Measurements from ENCODE around the gene ECE2.

GRCh38 chr3:184334470-184335158 lies 58.8 kb downstream of the ECE2 start:
- no peak for TF ChIP-seq FOXP2 (optimal IDR thresholded peaks at IDR 0.05; ENCODE audit: control extremely low read depth, extremely low read length, insufficient read depth)
- TF ChIP-seq EZH2 (IDR thresholded peaks at IDR 0.05): no peak

Data from SK-N-MC (cell line).